Measurements from ENCODE around the gene CABP4.
"Not testable (repeated sequence)": the region's sequence is repeated elsewhere in the genome, so short reads cannot be mapped to it uniquely, and the experiment has no call there.

The CABP4 gene

GRCh38 chr11:67453816-67454732, 1.1 kb upstream of the CABP4 start:
- no peak for DNase-seq (ENCODE audit: low read depth, low spot score)

- DNase-seq (ENCODE audit: low read depth, low spot score) = no peak
These were observed 1.0 kb downstream of the CABP4 start for GRCh38 chr11:67456068-67456705.

- DNase-seq (ENCODE audit: low read depth, low spot score) = no peak
These were observed 2.3 kb downstream of the CABP4 start for GRCh38 chr11:67457453-67457852.

- DNase-seq (ENCODE audit: low read depth, low spot score) = no peak
These were observed 3.1 kb downstream of the CABP4 start for GRCh38 chr11:67458266-67458665.

GRCh38 chr11:67463186-67463585, 8.0 kb downstream of the CABP4 start:
- peak; percentile 35 for DNase-seq (ENCODE audit: low read depth, low spot score)

- peak; percentile 45 for DNase-seq (ENCODE audit: low read depth, low spot score)
These were observed 8.7 kb downstream of the CABP4 start for GRCh38 chr11:67463680-67464410.

GRCh38 chr11:67464411-67465188, 9.4 kb downstream of the CABP4 start:
- DNase-seq (ENCODE audit: low read depth, low spot score) = peak; percentile 82

- DNase-seq (ENCODE audit: low read depth, low spot score) = peak; percentile 40
These were observed 10.0 kb downstream of the CABP4 start for GRCh38 chr11:67465189-67465510.

- DNase-seq (ENCODE audit: low read depth, low spot score) = not testable (repeated sequence)
These were observed 10.4 kb downstream of the CABP4 start for GRCh38 chr11:67465530-67465929.

- no peak for DNase-seq (ENCODE audit: low read depth, low spot score)
These were observed 11.2 kb downstream of the CABP4 start for GRCh38 chr11:67466367-67466766.

- DNase-seq (ENCODE audit: low read depth, low spot score) = no peak
These were observed 12.0 kb downstream of the CABP4 start for GRCh38 chr11:67466962-67467771.

GRCh38 chr11:67468056-67468455, 12.9 kb downstream of the CABP4 start:
- no peak for DNase-seq (ENCODE audit: low read depth, low spot score)

GRCh38 chr11:67468456-67468758, 13.3 kb downstream of the CABP4 start:
- no peak for DNase-seq (ENCODE audit: low read depth, low spot score)

- peak; percentile 88 for DNase-seq (ENCODE audit: low read depth, low spot score)
These were observed 13.8 kb downstream of the CABP4 start, which contains the start of gene TMEM134 for GRCh38 chr11:67468759-67469507. TSS of gene TMEM134 (minus strand) at chr11:67469251. CDS start at chr11:67469192, 59 bp downstream.

GRCh38 chr11:67469508-67469811, 14.3 kb downstream of the CABP4 start:
- DNase-seq (ENCODE audit: low read depth, low spot score) = no peak

GRCh38 chr11:67470337-67471002, 15.3 kb downstream of the CABP4 start:
- DNase-seq (ENCODE audit: low read depth, low spot score) = peak; percentile 22

- no peak for DNase-seq (ENCODE audit: low read depth, low spot score)
These were observed 17.7 kb downstream of the CABP4 start for GRCh38 chr11:67472882-67473281.

GRCh38 chr11:67476692-67477091, 21.5 kb downstream of the CABP4 start:
- not testable (repeated sequence) for DNase-seq (ENCODE audit: low read depth, low spot score)

GRCh38 chr11:67477344-67478050, 22.3 kb downstream of the CABP4 start:
- DNase-seq (ENCODE audit: low read depth, low spot score) = not testable (repeated sequence)
